Measurements from ENCODE around the gene XYLT1. TPM values are rescaled to one million over a fixed set of nuclear protein-coding genes. Genes with fewer than 3 reads are reported as not detected.

The XYLT1 gene
- total and polyA plus RNA-seq, 2 of the 4 experiments (the other 2 are of a cell fraction), result 9.0 to 12.7 TPM

DNA sequence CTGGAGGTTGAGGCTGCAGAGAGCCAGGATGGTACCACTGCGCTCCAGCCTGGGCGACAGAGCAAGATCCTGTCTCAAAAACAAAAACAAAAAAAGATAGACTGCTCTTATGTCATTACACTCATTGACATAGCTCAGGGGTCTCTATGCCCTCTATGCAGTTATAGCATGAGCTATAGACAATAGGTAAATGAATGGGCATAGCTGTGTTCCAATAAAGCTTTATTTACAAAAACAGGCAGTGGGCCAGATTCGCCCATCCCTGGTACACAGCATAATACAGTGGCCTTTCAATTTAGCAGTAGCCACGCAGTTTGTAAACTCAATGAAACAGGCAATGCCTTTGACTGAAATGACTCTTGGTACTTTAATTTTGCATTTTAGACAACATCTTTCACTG, 51.5 kb downstream of the XYLT1 start:
- CTCF ChIA-PET, result no interaction called here
- in situ Hi-C loops (cut with MboI; ENCODE audit: low sequenced_read_pairs), result no loop called here
- no peak overlapping the region for H3K4me3 ChIP-seq (ENCODE audit: insufficient read depth, low read depth, low read length)
- POLR2A ChIA-PET (ENCODE audit: unreplicated experiment), result no interaction called here
- no peak overlapping the region for H2BK15ac ChIP-seq (ENCODE audit: low read depth, low read length)
- 100% methylated on average over 1 of the region's 4 CpGs; no CpG with 5 or more reads in 1 of the 2 experiments for WGBS, 2 experiments (ENCODE audit: extremely low coverage in 2 of 2, insufficient read length in 1 of 2)
- H3K9me3 ChIP-seq (ENCODE audit: control insufficient read depth, insufficient read depth, low read length), result no peaks in the 10 kb centered on the region; the same call in 1 of the 2 replicates
- H4K91ac ChIP-seq (ENCODE audit: insufficient read depth, low read depth, low read length), result no peak overlapping the region
- no peak overlapping the region for H2AK5ac ChIP-seq (ENCODE audit: low read depth, low read length)
- no peak overlapping the region for H2BK120ac ChIP-seq (ENCODE audit: low read depth, low read length)
- no peak overlapping the region for H3K56ac ChIP-seq (ENCODE audit: extremely low read depth, insufficient read depth, low read length)
- no peak overlapping the region for H3K9ac ChIP-seq (ENCODE audit: low read depth, low read length)
- TF ChIP-seq CTCF (conservative IDR thresholded peaks at IDR 0.05; ENCODE audit: low read depth, low read length) (no peak), CEBPB (IDR thresholded peaks at IDR 0.05; ENCODE audit: low read depth, low read length) (no peak), POLR2A (IDR thresholded peaks at IDR 0.05; ENCODE audit: low read depth, low read length) (no peak), BHLHE40 (IDR thresholded peaks at IDR 0.05; ENCODE audit: low read depth, low read length) (no peak), SMC3 (IDR thresholded peaks at IDR 0.05; ENCODE audit: low read depth, low read length) (no peak)
- TF ChIP-seq, protein P1, sequence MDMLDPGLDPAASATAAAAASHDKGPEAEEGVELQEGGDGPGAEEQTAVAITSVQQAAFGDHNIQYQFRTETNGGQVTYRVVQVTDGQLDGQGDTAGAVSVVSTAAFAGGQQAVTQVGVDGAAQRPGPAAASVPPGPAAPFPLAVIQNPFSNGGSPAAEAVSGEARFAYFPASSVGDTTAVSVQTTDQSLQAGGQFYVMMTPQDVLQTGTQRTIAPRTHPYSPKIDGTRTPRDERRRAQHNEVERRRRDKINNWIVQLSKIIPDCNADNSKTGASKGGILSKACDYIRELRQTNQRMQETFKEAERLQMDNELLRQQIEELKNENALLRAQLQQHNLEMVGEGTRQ (IDR thresholded peaks at IDR 0.05; ENCODE audit: low read depth, low read length), result no peak
- no peak overlapping the region for H3K4me2 ChIP-seq (ENCODE audit: low read depth, low read length)
- H2AFZ ChIP-seq (replicated peaks; ENCODE audit: low read length, poor library complexity), result no peak overlapping the region
- peaks cover 25 to 36% of the 10 kb centered on the region in 2 experiments for H3K79me1 ChIP-seq (ENCODE audit: low read depth in 1 of 2, low read length in 2 of 2)
- H3K4me1 ChIP-seq (ENCODE audit: control insufficient read depth, insufficient read depth, low read length), result peaks cover 8% of the 10 kb centered on the region
- H3K36me3 ChIP-seq (ENCODE audit: control insufficient read depth, insufficient read depth, low read length), result no peaks in the 10 kb centered on the region
- DNase-seq, result no peak
- H3K18ac ChIP-seq (ENCODE audit: low read depth, low read length), result no peak overlapping the region
- BruUV-seq (replicated peaks), result no TSS peak
- H3K4ac ChIP-seq (ENCODE audit: low read depth, low read length), result no peak overlapping the region
- dilution Hi-C loops (cut with HindIII; ENCODE audit: low sequenced_read_pairs, unreplicated experiment), result no loop called here
- intact Hi-C loops (cut with micrococcal nuclease), result no loop called here
- H3K9me1 ChIP-seq (ENCODE audit: insufficient read depth, low read length), result peaks cover 5% of the 10 kb centered on the region; the same call in 1 of the 2 replicates
- H2AK9ac ChIP-seq (replicated peaks; ENCODE audit: low read depth, low read length, poor library complexity), result no peak overlapping the region
- H2BK20ac ChIP-seq (ENCODE audit: low read depth, low read length), result no peak overlapping the region
- H3K14ac ChIP-seq (replicated peaks; ENCODE audit: low read depth, low read length), result no peak overlapping the region
- H4K20me1 ChIP-seq (ENCODE audit: insufficient read depth, low read length), result no peaks in the 10 kb centered on the region
- no peak overlapping the region for H3K27ac ChIP-seq (ENCODE audit: insufficient read depth, low read length)
- H3K23ac ChIP-seq (ENCODE audit: low read depth, low read length), result no peak overlapping the region
- ATAC-seq (ENCODE audit: low read depth), result no peak
- no peaks in the 10 kb centered on the region for H3K27me3 ChIP-seq (ENCODE audit: control insufficient read depth, insufficient read depth, low read length)
- no peak overlapping the region for H2BK5ac ChIP-seq (ENCODE audit: low read depth, low read length, poor library complexity, severe bottlenecking)
- H4K8ac ChIP-seq (ENCODE audit: low read depth in 2 of 2, low read length in 2 of 2), result no peak overlapping the region
- H4K5ac ChIP-seq (ENCODE audit: low read depth, low read length), result no peak overlapping the region
